NCI-H2029 (cell line): Measurements from ENCODE around the gene EPB41L4B.

Source experiments
- DNase-seq: peaks from one replicate; lab custom pipeline; 2025; lab: John Stamatoyannopoulos, UW

The EPB41L4B gene

GRCh38 chr9:109198736-109199382 lies 122.0 kb downstream of the EPB41L4B start:
- DNase-seq, result no peak

- DNase-seq, result no peak
Observed at GRCh38 chr9:109193974-109194556, 126.8 kb downstream of the EPB41L4B start.

GRCh38 chr9:109192732-109193361 lies 128.0 kb downstream of the EPB41L4B start:
- peak; percentile 6 for DNase-seq

GRCh38 chr9:109191746-109192145 lies 129.1 kb downstream of the EPB41L4B start:
- DNase-seq, result no peak

GRCh38 chr9:109190151-109190550 lies 130.7 kb downstream of the EPB41L4B start:
- no peak for DNase-seq

- DNase-seq, result no peak
Observed at GRCh38 chr9:109186857-109187520, 133.9 kb downstream of the EPB41L4B start.

GRCh38 chr9:109182940-109183798 lies 137.7 kb downstream of the EPB41L4B start:
- no peak for DNase-seq

GRCh38 chr9:109182550-109182939 lies 138.3 kb downstream of the EPB41L4B start:
- no peak for DNase-seq

- DNase-seq, result no peak
Observed at GRCh38 chr9:109181284-109181683, 139.6 kb downstream of the EPB41L4B start.

GRCh38 chr9:109179801-109180523 lies 140.9 kb downstream of the EPB41L4B start:
- DNase-seq, result no peak

- DNase-seq, result no peak
Observed at GRCh38 chr9:109176963-109177362, 143.9 kb downstream of the EPB41L4B start.

GRCh38 chr9:109176386-109176785 lies 144.5 kb downstream of the EPB41L4B start:
- DNase-seq, result no peak

- DNase-seq, result no peak
Observed at GRCh38 chr9:109172935-109173334, 147.9 kb downstream of the EPB41L4B start.

- DNase-seq, result no peak
Observed at GRCh38 chr9:109171926-109172325, 148.9 kb downstream of the EPB41L4B start.

GRCh38 chr9:109168170-109168569 lies 152.7 kb downstream of the EPB41L4B start:
- DNase-seq, result no peak

- DNase-seq, result no peak
Observed at GRCh38 chr9:109167716-109168115, 153.1 kb downstream of the EPB41L4B start.

GRCh38 chr9:109166771-109167601 lies 153.9 kb downstream of the EPB41L4B start, which contains the start of gene FRRS1L:
TSS of gene FRRS1L (minus strand) at chr9:109167249. CDS start at chr9:109167138, 111 bp downstream.
- DNase-seq, result no peak

- DNase-seq, result no peak
Observed at GRCh38 chr9:109166171-109166770, 154.6 kb downstream of the EPB41L4B start.

GRCh38 chr9:109164042-109164441 lies 156.8 kb downstream of the EPB41L4B start:
- DNase-seq, result no peak

- no peak for DNase-seq
Observed at GRCh38 chr9:109163194-109163593, 157.7 kb downstream of the EPB41L4B start.
